Kidney (tissue), 14 donors: ENCODE data around the gene PNKP. TPM values are rescaled to one million over a fixed set of nuclear protein-coding genes. Genes with fewer than 3 reads are reported as not detected.

Experiments used
- DNase-seq, 5 donors: peaks; one replicate each; pipeline ENCODE4 v3.0.0-alpha.2; 2013 to 2020
- FAIRE-seq: peaks from 2 replicates; lab custom pipeline; 2012; peaks lifted over from hg19 to GRCh38; lab: Jason Lieb, UNC
- H3K27ac ChIP-seq, 2 donors: one replicate each; pipeline ENCODE4 v1.7.0; 2013; ENCODE audit warnings: low read depth in 2 of 2, low read length in 2 of 2, inconsistent platforms in 1 of 2
- H3K27me3 ChIP-seq: one replicate; pipeline ENCODE4 v1.7.1; 2013; ENCODE audit warnings: low read length, inconsistent platforms; ENCODE audit not compliant: control insufficient read depth, insufficient read depth
- H3K36me3 ChIP-seq, 3 donors: one replicate each; pipeline versions ENCODE4 v1.7.0 to v1.7.1; 2013; ENCODE audit warnings: low read length in 3 of 3, control low read depth in 1 of 3, inconsistent platforms in 1 of 3; ENCODE audit not compliant: insufficient read depth in 3 of 3, control insufficient read depth in 2 of 3
- H3K4me1 ChIP-seq, 3 donors: one replicate each; pipeline versions ENCODE4 v1.7.0 to v1.7.1; 2013; ENCODE audit warnings: low read length in 3 of 3, inconsistent platforms in 1 of 3, low read depth in 1 of 3; ENCODE audit not compliant: control insufficient read depth in 2 of 3, insufficient read depth in 2 of 3
- H3K4me3 ChIP-seq, 3 donors: one replicate each; pipeline versions ENCODE4 v1.7.0 to v1.8.1; 2013; ENCODE audit warnings: low read length in 3 of 3, control low read depth in 1 of 3, inconsistent platforms in 1 of 3
- H3K9ac ChIP-seq, 3 donors: one replicate each; pipeline versions ENCODE4 v1.7.0 to v1.7.1; 2013; ENCODE audit warnings: low read length in 3 of 3, control low read depth in 1 of 3, inconsistent platforms in 1 of 3
- H3K9me3 ChIP-seq, 3 donors: one replicate each; pipeline versions ENCODE4 v1.7.0 to v1.7.1; 2013; ENCODE audit warnings: low read length in 3 of 3, control low read depth in 1 of 3, inconsistent platforms in 1 of 3; ENCODE audit not compliant: control insufficient read depth in 2 of 3, insufficient read depth in 1 of 3
- CTCF ChIP-seq: IDR thresholded peaks from 3 replicates; pipeline ENCODE4 v1.5.1; 2012; ENCODE audit warnings: mild to moderate bottlenecking, moderate library complexity, borderline replicate concordance; ENCODE audit not compliant: insufficient read depth; ENCODE audit errors: extremely low read depth
- intact Hi-C: fragments of 100-400 bp; cut with DNase I; formaldehyde crosslinking; loops from one replicate; pipeline ENCODE4 v1.11.1; 2022
- polyA plus RNA-seq: library from polyadenylated mRNA; stranded (reverse); fragments of 350-450 nt; fragmentation: Illumina TruSeq; extraction: RNeasy Lipid Tissue Mini Kit (QIAGEN cat#74804); gene quantifications from one replicate; pipeline ENCODE4 v1.2.3, GENCODE V29; 2014; ENCODE audit warnings: low read depth, low replicate concordance; ENCODE audit not compliant: insufficient read depth
- total RNA-seq: library from RNA; stranded (reverse); fragmentation: NEBNext Ultra II Directional; extraction: Animal tissue kit (Norgen Biotek cat#: 25700); gene quantifications from one replicate; pipeline ENCODE4 v1.2.1, GENCODE V29; 2021
- donor health status: control.
- donor health status: control.
- donor health status: control.
- donor health status: control.
- donor health status: control.
- donor health status: DM: yes; HTN: yes; CAD: no.
- donor health status: Normal renal cell carcinoma (clear cell type).

PNKP gene
- total and polyA plus RNA-seq, 2 donors from 2014 or later: 45.5 to 101 TPM

GRCh38 chr19:49840321-49840720 lies 27.1 kb downstream of the PNKP start:
- no peaks in the 10 kb centered on the region for H3K4me1 ChIP-seq
- H3K36me3 ChIP-seq: peaks cover 2 to 9% (median 8%) of the 10 kb centered on the region in 3 donors
- DNase-seq (no peak), FAIRE-seq (no peak)
- H3K27me3 ChIP-seq: no peaks in the 10 kb centered on the region
- no peak overlapping the region for H3K4me3 ChIP-seq
- no peak overlapping the region for H3K27ac ChIP-seq
- H3K9ac ChIP-seq: no peak overlapping the region
- intact Hi-C loops: no loop called here
- no peak for TF ChIP-seq CTCF
- no peaks in the 10 kb centered on the region for H3K9me3 ChIP-seq

GRCh38 chr19:49839713-49840112 lies 27.7 kb downstream of the PNKP start:
- H3K27ac ChIP-seq: no peak overlapping the region
- FAIRE-seq (no peak), DNase-seq (no peak)
- TF ChIP-seq CTCF: no peak
- no peak overlapping the region for H3K9ac ChIP-seq
- no peak overlapping the region for H3K4me3 ChIP-seq
- H3K4me1 ChIP-seq: no peaks in the 10 kb centered on the region
- intact Hi-C loops: no loop called here
- H3K27me3 ChIP-seq: no peaks in the 10 kb centered on the region
- peaks cover 2 to 13% (median 10%) of the 10 kb centered on the region in 3 donors for H3K36me3 ChIP-seq
- H3K9me3 ChIP-seq: no peaks in the 10 kb centered on the region

- FAIRE-seq (no peak), DNase-seq (no peak)
- Histone ChIP-seq H3K4me3 (no peak overlapping the region), H3K36me3 (peaks cover 2 to 19% (median 12%) of the 10 kb centered on the region in 3 donors), H3K4me1 (no peaks in the 10 kb centered on the region), H3K9ac (no peak overlapping the region), H3K27ac (no peak overlapping the region), H3K27me3 (no peaks in the 10 kb centered on the region), H3K9me3 (no peaks in the 10 kb centered on the region)
- intact Hi-C loops: no loop called here
- TF ChIP-seq CTCF: no peak
These were observed 28.3 kb downstream of the PNKP start for GRCh38 chr19:49838885-49839588.
